Measurements from ENCODE around the gene DENND1A.
A peak's percentile ranks its signal among the peaks of the same experiment; 100 is the strongest.
"Not testable (repeated sequence)": the region's sequence is repeated elsewhere in the genome, so short reads cannot be mapped to it uniquely, and the experiment has no call there.

Gene DENND1A

DNA sequence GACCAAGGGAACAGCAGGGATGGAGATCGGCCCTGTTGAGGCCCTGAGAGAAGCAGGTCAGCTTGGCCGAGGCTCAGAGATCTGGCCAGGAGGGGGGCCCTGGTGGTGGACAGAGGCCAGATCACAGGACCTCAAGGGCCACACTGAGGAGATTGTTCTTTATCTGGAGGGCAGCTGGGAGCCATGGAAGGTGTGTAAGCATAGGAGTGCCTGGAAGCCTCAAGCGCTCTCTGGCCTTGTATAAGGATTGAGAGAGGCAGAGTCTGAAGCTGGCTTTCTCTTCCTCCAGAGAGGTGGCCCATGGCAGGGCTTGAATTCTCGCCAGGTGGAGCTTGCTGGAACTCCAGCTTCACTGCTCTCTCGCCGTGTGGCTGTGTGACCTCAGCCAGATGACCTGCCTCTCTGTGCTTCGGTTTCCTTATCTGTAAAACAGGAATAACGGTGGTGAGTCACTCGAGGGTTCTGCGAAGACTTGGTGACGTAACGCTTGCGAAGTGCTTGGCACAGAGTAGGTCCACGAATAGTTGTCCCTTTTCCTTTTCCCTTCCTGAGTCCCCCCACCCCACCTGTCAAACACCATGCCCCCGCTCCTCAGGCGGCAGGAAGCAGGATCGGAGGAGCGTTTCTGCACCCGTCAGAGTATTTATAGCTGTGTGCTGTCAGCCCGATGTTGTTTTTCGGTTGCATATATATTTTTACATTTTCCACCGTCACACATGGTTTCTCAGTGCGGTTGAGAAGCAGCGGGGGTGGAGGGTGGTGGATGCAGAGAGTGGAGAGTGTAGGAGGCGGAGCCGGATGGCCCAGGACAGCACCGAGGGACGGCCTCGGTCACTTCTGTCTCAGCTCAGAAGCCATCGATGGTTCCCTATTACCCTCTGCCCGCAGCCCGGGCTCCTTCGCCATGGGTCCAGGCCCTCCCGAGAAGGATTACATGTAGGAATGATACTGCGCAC lies 590.9 kb downstream of the DENND1A start:
- DNase-seq (ENCODE audit: extremely low read depth in 1 of 2, low read depth in 1 of 2): peak; percentile 70 to 76

- no peak for DNase-seq (ENCODE audit: extremely low read depth in 1 of 2, low read depth in 1 of 2)
These were observed 592.0 kb downstream of the DENND1A start for GRCh38 chr9:123337971-123338370.

DNA sequence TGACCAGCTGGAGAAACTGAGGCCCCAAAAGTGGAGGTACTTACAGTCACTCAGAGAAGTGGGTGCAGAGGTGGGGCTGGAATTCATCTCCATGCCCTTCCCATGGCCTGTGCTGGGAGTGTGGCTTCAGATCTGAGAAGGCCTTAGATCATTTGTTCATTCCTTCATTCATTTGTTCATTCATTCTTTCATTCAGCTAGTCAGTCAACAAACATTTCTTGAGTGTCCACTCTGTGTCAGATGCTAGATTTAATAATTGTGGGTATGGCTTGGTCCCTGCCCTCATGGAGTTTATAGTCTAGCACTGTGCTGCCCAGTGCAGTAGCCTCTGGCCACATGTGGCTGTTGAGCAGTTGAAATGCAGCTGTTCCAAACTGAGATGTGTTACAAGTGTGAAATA lies 593.0 kb downstream of the DENND1A start:
- DNase-seq (ENCODE audit: extremely low read depth in 1 of 2, low read depth in 1 of 2): no peak

DNA sequence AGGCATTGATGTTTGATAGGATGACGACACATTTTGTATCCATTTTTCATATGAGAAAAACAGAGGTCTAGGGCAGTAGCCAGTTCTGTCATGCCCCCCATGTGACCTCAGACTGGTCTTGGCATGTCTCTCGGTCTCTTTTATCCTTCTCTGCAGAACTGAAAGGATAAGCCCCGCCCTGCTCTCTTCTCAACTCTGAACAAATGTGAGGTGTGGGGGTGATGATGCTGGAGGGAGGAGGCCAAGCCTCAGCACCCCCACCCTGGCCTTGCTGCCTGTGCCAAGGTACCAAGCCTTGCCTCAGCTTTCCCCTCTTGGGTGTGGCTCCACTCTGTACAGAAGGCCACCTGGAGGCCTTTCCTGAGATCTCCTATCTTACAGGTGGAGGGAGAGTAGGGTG lies 593.5 kb downstream of the DENND1A start:
- DNase-seq (ENCODE audit: extremely low read depth in 1 of 2, low read depth in 1 of 2): no peak

DNA sequence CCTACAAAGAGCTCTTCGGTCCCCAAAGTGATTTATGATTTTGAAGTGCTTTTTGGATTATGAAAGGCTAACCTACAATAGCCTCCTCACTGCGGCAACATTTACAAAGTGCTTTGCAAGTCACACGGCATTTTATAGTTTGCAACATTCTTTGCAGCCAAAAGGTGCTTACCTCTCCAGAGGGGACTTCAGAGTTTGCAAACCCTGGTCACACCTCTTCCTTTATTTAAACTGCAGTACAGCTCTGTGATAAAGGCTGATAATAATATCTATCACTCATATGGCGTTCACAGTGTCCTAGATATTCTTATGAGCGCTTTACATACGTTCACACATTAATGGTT lies 594.0 kb downstream of the DENND1A start:
- DNase-seq (ENCODE audit: extremely low read depth in 1 of 2, low read depth in 1 of 2): no peak

DNA sequence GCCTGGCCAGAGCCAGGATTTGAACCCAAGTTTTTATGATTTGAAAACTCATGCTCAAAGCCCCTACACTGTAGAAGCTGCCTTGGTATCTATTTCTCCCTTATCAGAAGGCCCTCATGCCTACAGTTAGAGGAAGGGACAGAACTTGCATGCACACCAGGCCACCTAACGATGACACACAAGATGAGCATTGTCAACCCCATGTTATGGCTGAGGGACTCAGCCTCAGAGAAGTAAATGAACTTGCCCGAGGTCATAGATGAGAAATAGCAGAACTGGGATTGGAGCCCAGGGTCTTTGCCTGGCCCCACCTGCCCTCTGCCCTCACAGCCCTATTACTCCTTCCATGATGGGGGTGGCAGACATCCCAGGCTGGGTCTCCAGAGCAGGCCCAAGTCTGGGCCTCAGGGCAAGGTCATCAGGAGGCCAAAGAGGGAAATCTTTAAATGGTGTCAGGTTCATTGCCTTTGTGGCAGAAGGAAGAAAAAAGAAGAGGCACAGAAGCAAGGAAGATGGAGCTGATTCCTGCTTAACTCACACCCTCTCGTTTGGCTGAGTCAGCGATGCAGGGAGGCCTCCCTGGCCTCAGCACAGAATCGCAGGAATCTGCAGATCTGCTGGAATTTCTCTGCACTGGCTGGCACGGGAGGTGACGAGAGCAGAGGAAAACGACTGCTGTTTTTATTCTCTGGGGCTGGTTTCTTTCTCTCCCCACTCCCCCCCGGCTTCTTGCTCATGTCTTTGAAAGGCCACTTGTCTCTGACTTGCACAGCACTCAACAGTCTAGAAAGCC lies 594.5 kb downstream of the DENND1A start:
- no peak for DNase-seq (ENCODE audit: extremely low read depth in 1 of 2, low read depth in 1 of 2)

- no peak for DNase-seq (ENCODE audit: extremely low read depth in 1 of 2, low read depth in 1 of 2)
These were observed 595.3 kb downstream of the DENND1A start for GRCh38 chr9:123334639-123335038.

- not testable (repeated sequence) for DNase-seq (ENCODE audit: extremely low read depth in 1 of 2, low read depth in 1 of 2)
These were observed 596.8 kb downstream of the DENND1A start for GRCh38 chr9:123333058-123333669.

DNA sequence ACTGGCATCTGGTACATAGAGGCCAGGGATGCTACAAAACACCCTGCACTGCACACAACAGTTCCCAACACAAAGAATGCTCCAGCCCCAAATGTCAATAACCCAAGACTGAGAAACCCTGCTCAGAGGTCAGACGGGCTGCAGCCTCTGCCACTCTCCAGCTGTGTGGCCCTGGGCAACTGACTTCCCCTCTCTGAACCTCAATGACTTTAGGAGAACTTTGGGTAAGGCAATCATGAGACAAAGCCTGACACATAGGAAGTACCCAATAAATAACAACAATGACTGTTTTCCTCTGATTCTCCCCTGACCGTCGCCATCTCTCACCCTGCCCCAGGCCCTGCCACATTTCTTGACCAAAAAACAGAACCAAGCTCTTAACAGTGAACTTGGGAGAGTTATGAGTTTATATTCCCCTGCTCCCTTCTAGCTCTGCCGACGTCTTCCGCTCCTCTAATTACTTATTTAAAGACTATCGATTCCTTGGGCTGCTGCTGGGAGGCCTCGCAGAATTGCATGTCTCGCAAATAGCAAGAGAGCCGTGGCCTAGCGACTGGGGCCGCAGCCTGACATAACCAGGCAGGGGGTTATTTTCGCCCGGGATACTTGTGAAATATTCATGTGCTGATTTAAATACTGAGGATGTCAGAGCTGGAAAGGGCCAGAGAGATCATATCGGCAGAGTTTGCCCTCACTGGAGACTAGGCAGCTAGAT lies 598.4 kb downstream of the DENND1A start:
- no peak for DNase-seq (ENCODE audit: extremely low read depth in 1 of 2, low read depth in 1 of 2)

Measured in stimulated activated CD8-positive, alpha-beta memory T cell treated with anti-CD3 and anti-CD28 coated beads, Interleukin-7, amount 100 ng/mL, for 48 hours (primary cell).